OCI-LY3 (cell line): Measurements from ENCODE around the gene RAB27A.

Experiments used
- H2AFZ ChIP-seq: fragments of 200-600, 300-600 bp; shearing (Covaris generic); 2 replicates; pipeline ENCODE4 v1.6.0; 2014; ENCODE audit warnings: antibody characterized with exemption, low read depth, low read length
- H3K27ac ChIP-seq: fragments of 200-600, 300-600 bp; sonication (generic); 2 replicates; pipeline ENCODE4 v1.5.1; 2014; ENCODE audit warnings: mild to moderate bottlenecking, low read length, moderate library complexity, mixed read lengths
- H3K27me3 ChIP-seq: fragments of 200-600, 300-600 bp; sonication (generic); 2 replicates; pipeline ENCODE4 v1.6.1; 2014; ENCODE audit warnings: low read depth, low read length, mixed read lengths
- H3K36me3 ChIP-seq: fragments of 200-600, 300-600 bp; sonication (generic); replicated peaks from 2 replicates; pipeline ENCODE3; 2014; ENCODE audit warnings: low read depth, low read length, mixed read lengths
- H3K4me1 ChIP-seq: fragments of 300-600, 200-600 bp; sonication (generic); 2 replicates; pipeline ENCODE4 v1.6.1; 2014; ENCODE audit warnings: low read length, mixed read lengths
- H3K4me2 ChIP-seq: fragments of 200-600, 300-600 bp; sonication (generic); 2 replicates; pipeline ENCODE4 v1.6.1; 2014; ENCODE audit warnings: low read length, mixed read lengths
- H3K4me3 ChIP-seq: fragments of 300-600, 200-600 bp; sonication (generic); 2 replicates; pipeline ENCODE4 v1.5.1; 2014; ENCODE audit warnings: antibody characterized with exemption, mild to moderate bottlenecking, low read length, moderate library complexity
- H3K79me2 ChIP-seq: fragments of 300-600, 200-600 bp; shearing (Covaris generic); 2 replicates; pipeline ENCODE4 v1.6.1; 2014; ENCODE audit warnings: mild to moderate bottlenecking, low read length, mixed read lengths
- H3K9ac ChIP-seq: fragments of 300-600, 200-600 bp; shearing (Covaris generic); 2 replicates; pipeline ENCODE4 v1.6.0; 2014; ENCODE audit warnings: mild to moderate bottlenecking, low read length, moderate library complexity
- H3K9me3 ChIP-seq: fragments of 200-600, 300-600 bp; shearing (Covaris generic); 2 replicates; pipeline ENCODE4 v1.6.1; 2014; ENCODE audit warnings: low read length, mixed read lengths; ENCODE audit not compliant: insufficient read depth
- H4K20me1 ChIP-seq: fragments of 200-600, 300-600 bp; sonication (generic); 2 replicates; pipeline ENCODE4 v1.6.1; 2016; ENCODE audit warnings: low read length, mixed read lengths; ENCODE audit not compliant: insufficient read depth
- CTCF ChIP-seq: fragments of 200-600, 300-600 bp; sonication (generic); IDR thresholded peaks from 2 replicates; pipeline ENCODE4 v1.5.1; 2014; ENCODE audit warnings: antibody characterized with exemption, low read length, low read depth
- EZH2phosphoT487 ChIP-seq: fragments of 200-600 bp; shearing (Covaris generic); IDR thresholded peaks from 2 replicates; pipeline ENCODE4 v1.6.1; 2018; ENCODE audit warnings: antibody characterized with exemption, mixed run types, low read depth

Gene RAB27A

GRCh38 chr15:55198706-55199105, 90.9 kb downstream of the RAB27A start:
- Histone ChIP-seq H3K4me1 (peaks cover 24% of the 10 kb centered on the region), H4K20me1 (peaks cover 22% of the 10 kb centered on the region), H3K27me3 (no peaks in the 10 kb centered on the region), H3K36me3 (peaks cover 9% of the 10 kb centered on the region), H3K4me3 (no peak overlapping the region), H3K9me3 (no peaks in the 10 kb centered on the region), H2AFZ (no peak overlapping the region), H3K9ac (no peak overlapping the region), H3K27ac (no peak overlapping the region), H3K79me2 (peaks cover 31% of the 10 kb centered on the region), H3K4me2 (no peak overlapping the region)
- no peak for TF ChIP-seq EZH2phosphoT487
- TF ChIP-seq CTCF: no peak

- no peaks in the 10 kb centered on the region for H3K27me3 ChIP-seq
- H3K4me3 ChIP-seq: peak overlapping the region; percentile 99
- TF ChIP-seq EZH2phosphoT487 (no peak), CTCF (no peak)
- H4K20me1 ChIP-seq: peaks cover 30% of the 10 kb centered on the region
- H3K36me3 ChIP-seq: peaks cover 9% of the 10 kb centered on the region
- peak overlapping the region; percentile 77 for H3K4me2 ChIP-seq
- peaks cover 29% of the 10 kb centered on the region for H3K4me1 ChIP-seq
- H3K79me2 ChIP-seq: peaks cover 41% of the 10 kb centered on the region
- H3K27ac ChIP-seq: peak overlapping the region; percentile 83
- H3K9me3 ChIP-seq: no peaks in the 10 kb centered on the region
- peak overlapping the region; percentile 85 for H3K9ac ChIP-seq
- H2AFZ ChIP-seq: peak overlapping the region; percentile 93
Observed at GRCh38 chr15:55197719-55198118, 91.9 kb downstream of the RAB27A start.

- TF ChIP-seq CTCF: 0 out of 2 replicates have a peak, but pooled peaks have one; percentile 6
- no peak for TF ChIP-seq EZH2phosphoT487
- peaks cover 33% of the 10 kb centered on the region for H4K20me1 ChIP-seq
- peak overlapping the region; percentile 99 for H3K4me3 ChIP-seq
- H3K79me2 ChIP-seq: peaks cover 45% of the 10 kb centered on the region
- no peaks in the 10 kb centered on the region for H3K9me3 ChIP-seq
- H2AFZ ChIP-seq: peak overlapping the region; percentile 93
- peak overlapping the region; percentile 77 for H3K4me2 ChIP-seq
- H3K27ac ChIP-seq: peak overlapping the region; percentile 83
- no peaks in the 10 kb centered on the region for H3K27me3 ChIP-seq
- peak overlapping the region; percentile 85 for H3K9ac ChIP-seq
- H3K36me3 ChIP-seq: peaks cover 11% of the 10 kb centered on the region
- peaks cover 29% of the 10 kb centered on the region for H3K4me1 ChIP-seq
Observed at GRCh38 chr15:55197362-55197705, 92.3 kb downstream of the RAB27A start.

GRCh38 chr15:55196458-55197361, 92.9 kb downstream of the RAB27A start, which contains the start of gene RSL24D1:
Gene RSL24D1, minus strand, starts transcription at chr15:55196941. Its CDS starts 51 bp downstream, at chr15:55196890.
- Histone ChIP-seq H3K4me3 (peak within 1 kb of the TSS; percentile 99), H3K4me2 (peak within 1 kb of the TSS; percentile 92), H4K20me1 (peaks cover 33% of the 10 kb centered on the region), H3K27me3 (no peaks in the 10 kb centered on the region), H3K36me3 (peaks cover 18% of the 10 kb centered on the region), H3K79me2 (peaks cover 51% of the 10 kb centered on the region), H3K4me1 (peaks cover 29% of the 10 kb centered on the region), H3K27ac (peak within 1 kb of the TSS; percentile 83), H3K9ac (peak within 1 kb of the TSS; percentile 99), H2AFZ (peak within 1 kb of the TSS; percentile 93), H3K9me3 (no peaks in the 10 kb centered on the region)
- TF ChIP-seq CTCF (peak; percentile 57), EZH2phosphoT487 (no peak)
